HPDE6-E6E7 (cell line): Measurements from ENCODE around the gene DHX58.

Experiments
- DNase-seq: peaks from one replicate; pipeline ENCODE4 v3.0.0; 2011; ENCODE audit warnings: missing footprints; ENCODE audit errors: extremely low spot score

The DHX58 gene

DNA sequence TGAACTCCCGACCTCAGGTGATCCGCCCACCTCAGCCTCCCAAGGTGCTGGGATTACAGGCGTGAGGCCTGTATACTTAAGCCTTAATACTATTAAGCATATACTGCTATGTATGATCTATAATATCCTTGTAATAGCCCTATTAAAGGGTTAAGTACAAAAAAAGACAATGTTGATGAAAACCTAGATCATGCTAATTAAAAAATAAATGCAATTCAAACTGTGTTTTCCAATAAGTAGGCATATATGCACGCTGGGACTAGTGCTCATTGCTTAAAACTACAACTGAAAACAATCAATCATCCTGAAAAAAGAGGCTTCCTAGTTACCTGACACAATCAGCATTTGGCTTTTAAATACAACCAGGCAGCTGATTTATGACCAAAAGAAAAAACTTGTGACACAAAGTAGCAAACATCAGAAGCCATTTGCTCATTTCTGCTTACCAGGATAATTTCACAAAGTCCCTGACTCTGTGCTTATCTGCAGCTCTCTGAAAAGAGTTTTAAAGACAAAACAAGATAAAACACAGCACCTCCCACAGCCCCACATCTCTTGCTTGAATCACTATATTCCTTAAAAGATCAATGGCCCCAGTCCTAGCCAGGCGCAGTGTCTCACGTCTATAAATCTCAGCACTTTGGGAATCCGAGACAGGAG, 25.3 kb downstream of the DHX58 start:
- no peak for DNase-seq

DNA sequence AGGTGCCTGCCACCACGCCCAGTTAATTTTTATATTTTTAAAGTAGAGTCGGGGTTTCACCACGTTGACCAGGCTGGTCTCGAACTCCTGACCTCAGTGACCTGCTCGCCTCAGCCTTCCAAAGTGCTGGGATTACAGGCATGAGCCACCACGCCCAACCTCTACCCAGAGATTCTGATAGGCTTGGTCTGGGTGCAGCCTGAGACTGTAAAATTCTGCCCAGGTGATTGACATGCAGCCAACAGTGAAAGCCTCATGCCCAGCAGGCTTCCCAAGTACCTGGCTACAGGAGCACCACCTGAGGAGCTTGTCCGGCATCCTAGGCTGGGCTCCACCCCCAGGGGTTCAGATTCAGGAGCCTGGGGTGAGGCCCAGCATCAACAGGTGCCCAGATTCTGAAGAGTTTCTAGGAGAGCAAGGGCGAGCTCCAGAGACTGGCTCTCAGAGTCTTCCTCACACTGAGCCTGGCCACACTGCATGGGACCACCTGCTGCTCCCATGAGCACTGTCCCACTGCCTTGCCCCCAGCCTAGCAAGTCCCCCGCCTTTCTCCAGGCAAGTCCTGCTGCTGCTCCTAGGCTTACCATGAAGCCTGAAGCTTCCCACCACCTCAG, 30.9 kb downstream of the DHX58 start:
- no peak for DNase-seq

DNA sequence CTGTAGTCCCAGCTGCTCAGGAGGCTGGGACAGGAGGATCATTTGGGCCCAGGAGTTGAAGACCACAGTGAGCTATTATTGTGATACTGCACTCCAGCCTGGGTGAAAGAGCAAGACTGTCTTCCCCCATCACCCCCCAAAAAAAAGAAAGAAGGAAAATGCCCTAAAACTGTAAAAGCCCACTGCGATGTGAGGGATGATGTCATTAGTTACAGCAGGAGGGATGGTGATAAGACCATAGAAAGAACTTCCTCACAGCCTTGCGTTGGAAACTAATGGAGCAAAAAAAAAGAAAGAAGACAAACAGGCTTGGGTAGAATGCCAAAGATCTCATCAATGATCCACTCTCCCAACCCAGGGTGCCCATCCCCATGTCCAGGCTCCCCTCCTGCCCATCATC, 33.0 kb downstream of the DHX58 start:
- no peak for DNase-seq

DNA sequence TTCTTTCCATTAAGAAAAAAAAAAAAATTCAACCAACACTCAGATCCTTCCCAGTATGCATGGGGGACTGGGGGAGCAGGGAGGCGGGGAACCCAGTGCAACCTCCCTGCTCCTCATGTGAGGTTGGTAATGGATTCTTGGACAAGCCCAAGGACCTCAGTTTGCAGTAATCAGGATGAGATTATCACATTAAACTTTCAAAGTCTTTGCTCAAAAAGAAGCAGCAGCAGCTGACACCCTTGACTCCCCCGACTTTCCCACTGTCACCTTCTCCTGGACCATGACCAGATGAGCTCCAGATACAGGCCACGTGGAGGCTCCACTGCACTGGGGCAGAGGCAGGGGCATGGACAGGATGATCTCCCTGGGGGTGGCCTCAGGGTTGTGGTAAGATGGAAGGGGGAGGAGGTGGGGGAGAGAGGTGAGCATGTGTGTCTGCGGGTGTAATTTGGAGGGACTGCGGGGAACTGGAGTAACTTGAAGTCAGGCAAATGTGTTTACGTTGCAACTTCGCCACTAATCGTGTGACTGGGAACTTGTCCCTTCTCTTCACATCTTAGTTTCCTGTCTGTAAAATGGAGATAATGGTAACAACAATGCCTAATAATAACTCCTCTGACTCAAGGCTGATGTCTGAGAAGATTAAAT, 34.0 kb downstream of the DHX58 start:
- no peak for DNase-seq

DNA sequence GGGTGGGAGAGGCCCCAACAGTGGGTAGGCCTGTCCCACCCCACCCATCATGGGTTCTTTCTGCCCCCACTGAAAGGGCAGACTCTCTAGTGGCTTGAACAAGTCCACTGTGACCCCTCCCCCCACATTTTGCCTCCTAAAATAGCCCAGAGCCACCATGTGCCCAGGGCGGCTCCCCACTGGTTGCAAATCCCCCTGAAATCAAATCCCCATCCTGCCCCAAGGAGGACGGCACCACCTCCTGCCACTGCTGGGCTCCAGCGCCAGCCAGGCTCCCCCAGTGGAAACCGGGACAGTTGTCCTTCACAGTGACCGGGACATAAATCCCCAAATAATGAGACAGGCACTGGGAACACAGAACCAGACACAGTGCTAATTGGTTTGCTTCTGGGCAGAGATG, 34.8 kb downstream of the DHX58 start:
- DNase-seq: no peak

DNA sequence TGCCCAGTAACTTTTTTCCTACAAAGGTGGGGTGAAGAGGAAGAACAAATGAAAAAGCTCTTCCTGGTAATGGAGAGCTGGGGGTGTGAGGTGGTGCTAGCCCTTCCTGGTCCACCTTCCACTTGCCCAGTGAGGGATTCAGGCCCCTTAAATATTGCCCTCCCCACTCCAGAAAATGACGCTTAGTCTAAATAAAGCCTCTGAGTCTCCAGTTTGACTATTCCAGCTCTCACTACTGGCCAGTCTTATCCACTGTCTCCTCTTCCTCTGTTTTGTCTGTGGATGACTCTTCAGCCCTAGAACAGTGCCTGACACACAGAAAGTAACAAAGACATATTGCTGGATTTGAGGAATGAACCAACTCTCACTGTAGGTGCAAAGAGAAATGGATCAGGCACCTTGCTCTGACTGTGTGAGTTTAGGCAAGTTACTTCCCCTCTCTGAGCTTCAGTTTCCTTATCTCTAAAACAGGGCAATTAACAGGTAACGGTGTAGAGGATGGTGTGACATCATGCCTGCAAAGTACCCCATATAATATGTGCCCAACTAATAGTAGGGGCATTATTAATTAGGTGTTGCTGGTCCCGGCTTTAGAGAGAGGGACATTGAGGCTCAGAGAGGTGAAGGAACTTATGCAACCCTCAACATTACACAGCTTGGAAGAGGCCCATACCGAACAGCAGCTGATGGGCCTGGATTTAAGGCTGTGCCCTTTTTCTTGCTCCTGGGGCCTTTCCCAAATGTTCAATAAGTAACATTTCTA, 35.5 kb downstream of the DHX58 start:
- DNase-seq: no peak

DNA sequence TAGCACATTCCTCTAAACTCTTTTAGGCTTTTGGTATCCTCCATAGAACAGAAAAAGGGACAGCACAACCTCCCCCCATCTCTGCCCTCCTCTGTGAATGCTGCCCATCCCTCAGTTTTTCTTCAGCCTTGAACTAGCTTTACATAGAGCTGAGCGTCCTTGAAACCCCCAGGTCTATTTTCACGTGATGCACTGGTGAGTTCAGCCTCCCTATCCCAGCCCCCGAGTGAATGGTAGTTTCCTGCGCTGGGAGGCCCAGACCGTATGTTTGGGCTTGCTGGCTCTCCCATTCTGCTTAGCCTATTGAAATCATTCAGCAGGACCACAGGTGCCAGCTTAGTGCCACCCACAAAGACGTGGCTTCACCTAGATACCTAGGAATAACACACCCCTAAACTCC, 36.7 kb downstream of the DHX58 start:
- no peak for DNase-seq

DNA sequence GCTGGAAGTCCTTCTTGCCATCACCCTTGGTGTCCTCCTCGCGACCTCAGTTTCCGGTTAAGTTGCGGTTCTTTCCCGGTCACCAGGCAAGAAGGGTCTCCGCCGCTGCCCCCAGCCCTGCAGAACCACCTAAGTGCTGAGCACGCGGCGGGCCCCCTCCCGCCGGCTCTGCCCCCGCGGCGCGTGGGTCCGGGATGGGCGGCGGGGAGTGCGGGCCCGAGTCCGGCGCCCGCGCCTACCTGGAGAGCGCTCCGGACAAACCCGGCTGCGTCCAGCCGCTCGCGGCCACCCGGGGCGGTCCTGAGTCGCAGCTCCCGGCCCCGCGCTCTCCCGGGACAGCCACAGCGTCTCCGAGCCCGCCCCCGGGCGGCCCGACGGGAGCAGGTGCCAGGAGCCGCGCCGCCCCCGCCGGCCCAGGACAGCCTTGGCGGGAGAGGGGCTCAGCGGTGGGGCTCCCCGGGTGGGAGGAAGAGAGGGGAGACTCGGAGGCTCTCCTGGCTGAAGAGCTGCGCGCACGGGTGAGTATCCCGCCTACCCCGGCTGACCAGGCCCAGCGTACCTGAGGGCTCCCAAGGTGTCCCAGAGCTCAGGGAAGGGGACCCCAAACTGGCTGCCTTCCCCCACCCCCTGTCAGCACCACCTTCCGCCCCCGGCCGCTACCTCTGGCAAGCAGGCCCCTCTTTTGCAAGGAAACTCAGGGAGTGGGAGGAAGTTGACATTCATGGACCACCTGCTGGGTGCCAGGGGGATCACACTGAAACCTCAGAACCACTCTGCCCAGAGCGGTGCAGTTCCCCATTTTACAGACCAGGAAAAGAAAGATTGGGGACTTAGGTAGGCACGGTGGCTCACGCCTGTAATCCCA, 40.0 kb downstream of the DHX58 start:
- no peak for DNase-seq

DNA sequence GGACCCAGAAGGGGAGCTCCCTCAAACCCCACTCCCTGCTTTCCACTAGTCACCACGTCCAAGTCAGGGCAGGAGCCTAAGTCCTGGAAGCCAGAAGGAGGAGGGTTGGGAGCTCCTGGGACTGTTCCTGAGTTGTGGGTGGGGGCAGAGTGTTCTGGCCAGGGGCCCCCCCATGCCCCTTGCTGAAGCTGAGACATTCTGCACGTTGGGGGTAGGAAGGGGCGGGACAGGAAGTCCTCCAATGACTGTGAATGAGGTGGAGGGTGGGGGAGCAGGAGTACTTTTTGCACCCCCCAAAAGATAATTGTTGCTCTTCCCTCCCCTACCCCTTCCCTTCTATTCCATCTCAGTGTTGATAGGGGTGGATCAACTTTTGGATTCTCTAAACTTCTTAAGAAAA, 40.7 kb downstream of the DHX58 start:
- DNase-seq: no peak

DNA sequence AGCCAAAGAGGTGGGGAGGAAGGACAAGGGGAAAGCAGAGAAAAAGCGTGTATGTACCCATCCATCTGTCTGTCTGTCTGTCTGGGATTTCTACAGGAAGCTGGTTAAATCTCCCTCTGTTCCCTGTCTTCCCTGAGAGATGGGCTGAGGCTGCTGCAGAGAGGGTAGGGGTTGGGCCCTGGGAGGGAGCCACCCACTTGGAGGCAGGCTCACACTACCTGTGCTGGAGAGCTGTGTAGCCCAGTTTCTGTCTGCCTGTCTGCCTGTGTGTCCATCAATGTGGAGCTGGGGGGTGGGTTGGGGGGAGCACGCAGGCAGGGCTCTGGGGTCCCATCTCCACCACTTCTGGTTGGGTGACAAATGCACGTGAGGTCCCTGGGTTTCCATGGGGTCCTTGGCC, 43.5 kb downstream of the DHX58 start:
- no peak for DNase-seq

DNA sequence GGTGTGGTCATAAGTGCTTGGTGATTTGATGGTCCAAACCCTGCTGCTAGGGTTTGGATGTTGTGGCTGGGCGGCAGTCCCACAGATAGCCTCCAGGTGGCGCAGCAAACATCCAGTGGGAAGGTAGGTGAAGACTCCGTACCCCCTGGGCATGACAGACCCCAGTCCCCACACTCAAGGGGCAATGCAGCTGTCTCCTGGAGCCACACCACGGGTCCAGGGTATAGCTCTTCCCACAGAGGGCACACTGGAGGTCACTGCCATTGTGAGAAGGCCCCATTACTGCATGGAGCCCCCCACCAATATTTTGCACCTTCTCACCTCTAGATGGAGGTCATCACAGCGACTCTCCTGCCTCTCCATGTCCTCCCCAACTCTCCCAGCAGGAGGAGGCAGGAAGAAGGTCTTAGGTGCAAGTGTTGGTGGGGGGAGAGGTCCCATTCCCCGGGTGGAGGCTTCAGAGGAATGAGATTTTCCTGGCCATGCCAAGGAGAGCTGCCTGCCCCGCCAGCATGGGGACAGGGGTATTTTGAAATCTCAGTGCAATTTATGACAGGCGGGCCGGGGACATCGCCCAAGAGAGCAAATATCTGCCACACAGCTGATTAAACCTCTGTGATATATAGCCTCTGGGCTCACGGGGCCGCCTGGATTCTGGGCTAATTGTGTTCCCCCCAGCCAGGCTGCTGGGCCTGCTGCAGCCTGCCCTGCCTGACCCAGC, 45.0 kb downstream of the DHX58 start:
- DNase-seq: no peak

DNA sequence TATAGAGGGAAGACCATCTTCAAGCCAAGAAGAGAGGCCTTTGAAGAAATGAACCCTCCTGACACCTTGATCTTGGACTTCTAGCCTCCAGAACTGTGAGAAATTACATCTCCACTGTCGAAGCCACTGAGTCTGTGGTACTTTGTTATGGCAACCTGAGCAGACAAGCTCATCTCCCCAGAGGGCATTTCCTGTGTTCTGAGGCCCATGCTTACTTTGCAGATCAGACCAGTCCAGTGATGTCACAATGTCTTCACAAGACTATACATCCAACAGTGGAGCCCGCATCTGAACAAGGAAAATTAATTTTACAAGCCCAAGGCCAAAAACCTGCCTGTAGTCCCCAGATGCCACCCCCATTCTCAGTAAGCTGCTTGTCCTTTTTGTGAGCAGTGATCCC, 47.3 kb downstream of the DHX58 start:
- DNase-seq: no peak

DNA sequence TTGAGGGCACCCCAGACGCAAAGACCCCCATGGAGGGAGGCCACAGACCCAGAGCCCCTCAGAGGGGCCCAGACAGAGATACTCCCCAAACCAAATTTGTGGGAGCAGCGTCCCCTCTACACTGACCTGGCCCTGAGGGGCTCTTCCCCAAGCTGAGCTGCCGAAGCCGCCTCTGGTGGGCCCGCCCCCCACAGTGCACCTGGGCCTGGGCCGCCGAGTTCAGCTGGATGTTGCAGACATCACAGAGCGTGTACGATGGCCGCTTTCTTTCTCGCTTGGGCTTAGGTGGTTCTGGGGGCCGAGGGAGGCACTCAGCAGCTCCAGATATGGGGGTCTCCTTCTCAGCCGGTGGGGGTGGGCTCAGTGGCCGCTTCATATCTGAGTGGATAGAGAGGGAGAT, 49.8 kb downstream of the DHX58 start:
- no peak for DNase-seq

DNA sequence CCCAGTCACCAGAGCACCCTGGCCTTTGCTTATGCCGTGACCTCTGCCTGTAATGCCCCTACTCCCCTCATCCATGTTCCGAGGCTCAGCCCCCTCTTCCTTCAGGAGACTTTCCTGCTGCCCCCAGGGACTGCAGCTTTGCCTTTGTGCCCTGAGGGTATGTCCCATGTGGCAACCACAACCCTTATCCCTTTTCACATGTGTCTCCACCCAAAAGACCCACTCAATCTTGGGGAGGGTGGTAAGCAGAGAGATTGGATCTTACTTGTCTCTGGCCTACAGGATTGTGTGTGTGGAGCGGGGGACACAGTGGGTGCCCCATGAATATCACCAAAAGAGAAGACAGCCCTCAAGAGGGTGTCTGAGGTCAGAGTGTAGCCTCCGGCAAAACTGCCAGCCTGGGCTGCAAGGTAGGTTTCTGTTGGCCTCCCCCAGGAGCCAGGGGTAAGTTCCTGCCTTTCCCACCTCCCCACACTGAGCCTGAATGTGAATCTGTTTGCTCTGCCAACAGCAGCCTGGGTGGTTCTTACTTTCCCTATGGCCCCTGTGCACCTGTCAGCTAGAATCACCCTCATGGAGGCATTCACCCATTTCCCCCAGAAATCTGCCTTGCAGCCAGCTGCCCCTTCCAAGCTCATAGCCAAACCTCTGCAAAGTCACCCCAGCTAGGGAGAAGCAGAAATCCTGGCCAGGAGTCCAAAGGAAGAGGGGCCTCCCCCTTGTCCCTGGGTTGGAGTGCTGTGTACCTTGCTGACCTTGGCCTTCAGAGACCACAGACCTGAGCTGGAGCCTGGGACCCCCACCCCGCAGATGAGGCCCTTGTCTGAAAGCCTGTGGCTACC, 50.6 kb downstream of the DHX58 start:
- no peak for DNase-seq

DNA sequence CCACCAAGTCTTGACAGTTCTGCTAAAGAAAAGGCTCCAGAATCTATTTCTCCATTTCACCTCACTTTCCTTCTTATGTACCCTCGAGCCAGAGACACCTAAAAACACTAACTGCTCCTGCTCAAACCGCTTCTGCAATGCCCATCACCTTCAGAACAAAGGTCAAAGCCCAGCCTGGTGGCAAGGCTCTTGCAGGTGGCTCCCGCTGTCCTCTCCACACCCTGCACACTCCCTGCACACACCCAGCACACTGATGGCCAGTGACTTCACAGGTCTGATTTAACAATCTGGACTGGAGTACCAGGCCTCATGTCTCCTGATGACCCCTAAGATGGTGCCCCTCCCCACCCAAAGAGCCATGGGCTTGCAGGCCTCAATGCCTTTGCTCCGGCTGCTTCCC, 52.3 kb downstream of the DHX58 start:
- no peak for DNase-seq

DNA sequence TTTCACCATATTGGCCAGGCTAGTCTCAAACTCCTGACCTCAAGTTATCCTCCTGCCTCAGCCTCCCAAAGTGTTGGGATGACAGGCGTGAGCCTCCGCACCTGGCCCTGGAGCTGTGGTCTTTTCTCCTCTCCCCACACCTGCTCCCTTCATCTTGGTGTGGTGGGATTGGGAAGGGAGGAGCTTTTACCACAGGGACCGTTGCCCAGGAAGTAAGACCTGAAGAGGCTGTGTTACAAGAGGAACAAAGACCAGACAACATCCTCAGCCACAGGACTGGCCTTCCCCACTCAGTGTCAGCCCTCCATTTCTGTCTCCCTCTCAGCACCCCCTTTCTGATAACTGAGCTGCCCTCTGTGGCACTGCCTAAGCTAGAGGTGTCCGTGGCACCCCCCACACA, 52.7 kb downstream of the DHX58 start:
- DNase-seq: no peak

DNA sequence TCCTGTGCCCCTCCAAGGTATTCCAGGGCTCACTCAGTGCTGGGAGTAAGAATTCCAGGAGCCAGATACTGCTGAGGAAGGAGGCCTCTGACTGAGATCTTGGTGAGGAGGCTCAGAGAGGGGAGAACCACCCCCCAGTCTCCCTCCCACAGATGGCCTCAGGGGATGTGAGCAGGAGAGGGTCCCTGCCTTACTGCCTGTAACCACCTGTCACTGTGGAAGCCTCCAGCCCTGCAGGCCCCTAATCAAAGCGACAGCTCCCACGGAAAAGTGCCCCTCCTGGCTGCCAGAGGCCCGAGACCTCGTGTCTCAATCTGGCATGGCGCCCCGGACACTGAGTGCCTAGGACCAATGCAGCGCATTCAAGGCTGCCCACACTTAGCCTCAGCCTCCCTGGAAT, 54.5 kb downstream of the DHX58 start:
- no peak for DNase-seq

DNA sequence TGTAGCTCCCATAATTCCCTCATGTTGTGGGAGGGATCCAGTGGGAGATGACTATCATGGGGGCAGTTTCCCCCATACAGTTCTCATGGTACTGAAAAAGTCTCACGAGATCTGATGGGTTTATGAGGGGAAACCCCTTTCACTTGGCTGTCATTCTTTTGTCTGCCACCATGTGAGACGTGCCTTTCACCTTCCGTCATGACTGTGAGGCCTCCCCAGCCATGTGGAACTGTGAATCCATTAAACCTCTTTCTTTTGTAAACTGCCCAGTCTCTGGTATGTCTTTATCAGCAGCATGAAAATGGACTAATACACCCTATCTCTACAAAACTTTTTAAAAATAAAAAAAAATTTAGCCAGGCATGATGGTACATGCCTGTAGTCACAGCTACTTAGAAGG, 55.9 kb downstream of the DHX58 start:
- no peak for DNase-seq

DNA sequence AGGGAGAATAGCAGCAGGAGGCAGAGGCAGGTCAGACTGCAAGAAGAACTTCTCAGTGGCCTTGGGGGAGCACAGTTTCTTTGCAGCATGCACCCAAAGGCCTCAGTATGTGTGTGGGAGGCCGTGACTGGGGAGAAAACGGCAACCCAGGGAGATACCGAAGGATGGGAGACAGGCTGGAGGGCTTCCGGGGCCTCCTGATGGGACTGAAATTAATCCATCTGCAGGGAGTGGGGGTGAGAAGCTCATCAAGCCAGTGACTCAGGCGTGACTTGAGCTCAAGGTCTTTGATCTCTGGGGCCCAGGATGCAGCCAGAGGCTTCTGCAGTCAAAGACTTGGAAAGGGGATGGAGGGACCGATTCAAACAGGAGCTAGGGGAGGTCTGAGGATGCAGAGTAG, 57.0 kb downstream of the DHX58 start:
- DNase-seq: no peak

DNA sequence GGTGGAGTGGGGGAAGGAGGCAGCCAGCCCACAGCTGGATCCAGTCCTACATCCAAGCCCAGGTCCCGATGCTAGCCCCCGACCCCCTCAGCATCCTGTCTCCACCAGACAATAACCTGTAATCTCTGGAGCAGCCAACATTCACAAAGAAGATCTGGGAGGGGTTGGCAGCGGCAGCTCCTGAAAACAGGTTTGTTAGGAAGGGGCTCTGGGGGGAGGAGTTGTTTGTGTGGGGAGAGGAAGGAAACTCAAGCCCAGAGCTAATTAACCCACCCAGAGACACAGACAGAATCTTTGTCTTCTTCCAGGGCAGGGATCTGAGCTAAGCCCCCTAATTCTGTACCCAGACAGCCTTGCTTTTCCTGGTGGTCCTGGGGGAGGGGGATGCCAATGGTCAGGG, 57.5 kb downstream of the DHX58 start:
- DNase-seq: no peak
